ENCODE results near the gene MPP2. TPM values are rescaled to one million over a fixed set of nuclear protein-coding genes. Genes with fewer than 3 reads are reported as not detected.

MPP2 gene, protein sequence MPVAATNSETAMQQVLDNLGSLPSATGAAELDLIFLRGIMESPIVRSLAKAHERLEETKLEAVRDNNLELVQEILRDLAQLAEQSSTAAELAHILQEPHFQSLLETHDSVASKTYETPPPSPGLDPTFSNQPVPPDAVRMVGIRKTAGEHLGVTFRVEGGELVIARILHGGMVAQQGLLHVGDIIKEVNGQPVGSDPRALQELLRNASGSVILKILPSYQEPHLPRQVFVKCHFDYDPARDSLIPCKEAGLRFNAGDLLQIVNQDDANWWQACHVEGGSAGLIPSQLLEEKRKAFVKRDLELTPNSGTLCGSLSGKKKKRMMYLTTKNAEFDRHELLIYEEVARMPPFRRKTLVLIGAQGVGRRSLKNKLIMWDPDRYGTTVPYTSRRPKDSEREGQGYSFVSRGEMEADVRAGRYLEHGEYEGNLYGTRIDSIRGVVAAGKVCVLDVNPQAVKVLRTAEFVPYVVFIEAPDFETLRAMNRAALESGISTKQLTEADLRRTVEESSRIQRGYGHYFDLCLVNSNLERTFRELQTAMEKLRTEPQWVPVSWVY
- 1 to 10 TPM; 1.1 to 2.8 TPM for total RNA-seq

DNA sequence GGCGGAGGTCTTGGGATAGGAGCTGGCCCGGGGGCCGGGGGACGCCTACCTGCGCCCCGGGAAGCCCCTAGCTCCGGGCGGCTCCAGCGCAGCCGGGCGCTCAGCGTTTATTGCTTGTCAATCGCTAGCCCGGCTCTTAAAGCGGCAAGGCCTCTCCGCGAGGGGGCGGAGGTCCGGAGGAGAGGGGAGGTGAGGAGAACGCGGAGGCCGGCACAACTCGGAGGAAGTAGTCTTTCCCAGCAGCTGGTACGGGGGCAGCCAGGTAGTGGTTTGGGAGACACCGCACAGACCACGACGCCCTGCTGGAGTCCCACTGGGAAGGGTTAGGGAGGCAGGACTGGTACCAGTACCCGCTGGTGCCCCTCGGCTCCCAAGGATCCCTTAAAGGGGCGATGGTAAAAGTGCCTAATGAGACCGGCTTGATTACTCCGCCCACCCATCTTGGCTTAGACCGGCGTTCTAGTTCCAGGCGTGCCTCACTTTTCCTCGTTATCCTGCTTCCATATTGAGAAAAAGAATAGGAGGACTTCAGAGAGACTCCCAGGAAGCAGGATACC is at the start of gene MPP2:
Gene MPP2, minus strand, starts transcription at position 112 of the 557 bp plus-strand sequence. CDS start 3,076 bp downstream, outside the sequence.
- no peaks in the 10 kb centered on the region for H3K9me3 ChIP-seq
- H3K9ac ChIP-seq (ENCODE audit: low read depth in 2 of 2, low read length in 2 of 2): peak within 1 kb of the TSS; percentile 32 to 76
- intact Hi-C loops (cut with DNase I): no loop called here
- H3K36me3 ChIP-seq: no peaks in the 10 kb centered on the region
- peak within 1 kb of the TSS; percentile 43 for H3K4me3 ChIP-seq
- TF ChIP-seq, protein P1, sequence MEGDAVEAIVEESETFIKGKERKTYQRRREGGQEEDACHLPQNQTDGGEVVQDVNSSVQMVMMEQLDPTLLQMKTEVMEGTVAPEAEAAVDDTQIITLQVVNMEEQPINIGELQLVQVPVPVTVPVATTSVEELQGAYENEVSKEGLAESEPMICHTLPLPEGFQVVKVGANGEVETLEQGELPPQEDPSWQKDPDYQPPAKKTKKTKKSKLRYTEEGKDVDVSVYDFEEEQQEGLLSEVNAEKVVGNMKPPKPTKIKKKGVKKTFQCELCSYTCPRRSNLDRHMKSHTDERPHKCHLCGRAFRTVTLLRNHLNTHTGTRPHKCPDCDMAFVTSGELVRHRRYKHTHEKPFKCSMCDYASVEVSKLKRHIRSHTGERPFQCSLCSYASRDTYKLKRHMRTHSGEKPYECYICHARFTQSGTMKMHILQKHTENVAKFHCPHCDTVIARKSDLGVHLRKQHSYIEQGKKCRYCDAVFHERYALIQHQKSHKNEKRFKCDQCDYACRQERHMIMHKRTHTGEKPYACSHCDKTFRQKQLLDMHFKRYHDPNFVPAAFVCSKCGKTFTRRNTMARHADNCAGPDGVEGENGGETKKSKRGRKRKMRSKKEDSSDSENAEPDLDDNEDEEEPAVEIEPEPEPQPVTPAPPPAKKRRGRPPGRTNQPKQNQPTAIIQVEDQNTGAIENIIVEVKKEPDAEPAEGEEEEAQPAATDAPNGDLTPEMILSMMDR (IDR thresholded peaks at IDR 0.05): no peak
- H3K4me1 ChIP-seq: peaks cover 11% of the 10 kb centered on the region
- H3K27me3 ChIP-seq: peaks cover 44% of the 10 kb centered on the region
- peak; percentile 67 for DNase-seq
- H3K27ac ChIP-seq: peak within 1 kb of the TSS; percentile 57

DNA sequence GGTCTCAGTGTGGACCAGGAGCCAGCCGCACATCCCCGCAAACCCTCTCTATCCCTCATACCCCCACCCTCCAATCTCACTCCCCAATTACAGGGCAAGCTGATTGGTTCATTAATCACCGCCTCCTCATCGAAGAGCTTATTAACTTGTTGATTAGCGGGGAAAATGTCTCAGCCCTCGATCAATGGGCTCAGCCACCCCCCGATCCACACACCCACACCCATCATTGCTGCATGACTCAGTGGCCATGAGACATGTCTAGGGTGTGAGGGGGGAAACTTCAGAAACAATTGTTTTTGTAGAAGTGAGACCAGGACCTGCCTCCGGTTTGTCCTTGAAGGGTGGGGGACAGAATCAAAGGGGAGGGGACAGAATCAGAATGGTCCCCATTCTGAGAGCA is 48.9 kb upstream of the MPP2 start:
- H3K27me3 ChIP-seq: peaks cover 27% of the 10 kb centered on the region
- intact Hi-C loops (cut with DNase I): no loop called here
- H3K9me3 ChIP-seq: no peaks in the 10 kb centered on the region

DNA sequence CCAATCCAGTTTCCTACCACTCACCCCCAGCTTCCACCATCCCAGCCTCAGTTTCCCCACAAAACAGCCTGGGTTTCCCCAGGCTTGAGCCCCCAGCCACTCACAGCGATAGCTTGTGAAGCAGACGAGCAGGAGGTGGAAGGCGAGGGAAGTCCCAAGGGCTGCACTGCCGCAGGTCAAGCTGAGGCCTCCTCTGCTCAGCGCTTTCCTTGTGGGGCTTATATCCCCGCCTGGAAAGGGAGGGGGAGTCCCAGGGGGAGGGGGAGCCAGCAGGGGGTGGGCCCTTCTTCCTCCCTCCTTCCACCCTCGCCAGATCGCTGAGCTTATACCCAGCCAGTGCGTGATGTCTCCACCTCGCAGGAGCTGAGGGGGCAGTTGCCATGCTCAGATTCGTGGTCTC is 46.4 kb upstream of the MPP2 start, which contains the start of gene PYY:
Gene PYY, minus strand, starts transcription at position 195 of the 400 bp plus-strand sequence. CDS start 457 bp downstream, outside the sequence.
- H3K27me3 ChIP-seq: peaks cover 32% of the 10 kb centered on the region
- H3K4me3 ChIP-seq: no peak within 1 kb of the TSS
- no peak within 1 kb of the TSS for H3K27ac ChIP-seq
- H3K9ac ChIP-seq (ENCODE audit: low read depth in 2 of 2, low read length in 2 of 2): no peak within 1 kb of the TSS
- no peaks in the 10 kb centered on the region for H3K36me3 ChIP-seq
- DNase-seq: no peak
- H3K4me1 ChIP-seq: peaks cover 3% of the 10 kb centered on the region
- H3K9me3 ChIP-seq: no peaks in the 10 kb centered on the region
- TF ChIP-seq, protein P1 (IDR thresholded peaks at IDR 0.05): no peak
- intact Hi-C loops (cut with DNase I): loop anchor here (5.0 kb wide), 1 partner anchor 34 kb away; no protein-coding TSS in a partner anchor

More for the DNA sequence above, 48.9 kb upstream of the MPP2 start:
- DNase-seq: no peak
- Histone ChIP-seq H3K36me3 (no peaks in the 10 kb centered on the region), H3K9ac (ENCODE audit: low read depth in 2 of 2, low read length in 2 of 2) (no peak overlapping the region), H3K4me3 (no peak overlapping the region), H3K27ac (no peak overlapping the region), H3K4me1 (peaks cover 3% of the 10 kb centered on the region)
- TF ChIP-seq, protein P1 (IDR thresholded peaks at IDR 0.05): no peak

DNA sequence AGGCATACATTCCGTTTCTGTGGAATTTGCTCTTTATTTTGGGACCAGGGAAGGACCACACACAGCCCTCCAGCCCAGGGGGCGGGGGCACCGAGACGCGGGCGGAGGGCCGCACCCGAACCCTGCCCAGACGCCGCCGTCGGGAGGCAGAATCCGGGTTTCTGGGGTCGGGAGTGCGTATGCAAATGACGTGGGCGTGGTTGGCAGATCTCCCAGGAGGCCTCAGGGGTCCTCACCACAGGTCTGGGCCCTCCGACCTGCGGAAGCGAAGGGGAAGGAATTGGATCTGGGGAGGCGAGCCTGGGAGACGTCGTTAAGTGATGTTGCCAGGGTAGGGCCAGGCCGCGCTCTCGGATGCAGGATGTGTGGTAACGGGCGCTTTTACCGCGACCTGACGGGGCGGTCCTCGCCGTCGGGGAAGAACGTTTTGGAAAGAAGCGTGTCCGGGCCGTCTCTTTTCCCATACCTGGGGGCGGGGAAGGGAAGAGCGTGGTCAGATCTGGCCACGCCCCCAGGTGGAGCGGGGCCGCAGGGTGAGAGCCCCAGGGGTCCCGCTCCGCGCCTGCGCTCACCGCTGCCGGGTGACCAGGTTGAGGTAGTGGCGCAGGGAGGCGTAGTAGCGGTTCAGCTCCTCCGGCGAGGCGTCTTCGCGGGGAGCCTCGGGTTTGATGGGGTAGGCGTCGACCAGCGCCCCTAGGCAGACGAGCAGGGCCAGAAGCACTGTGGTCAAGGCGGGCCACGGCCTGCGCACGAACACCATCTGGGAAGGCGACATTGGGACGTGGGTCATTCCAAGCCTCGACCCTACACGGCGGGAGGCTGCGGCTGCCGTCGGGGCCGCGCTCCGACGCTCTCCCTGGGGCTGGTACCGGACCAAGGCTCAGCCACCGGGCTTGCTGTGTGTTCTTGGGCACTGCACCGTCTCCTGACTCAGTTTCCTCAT is 45.7 kb upstream of the MPP2 start:
- Histone ChIP-seq H3K36me3 (no peaks in the 10 kb centered on the region), H3K27me3 (peaks cover 32% of the 10 kb centered on the region), H3K27ac (no peak overlapping the region), H3K4me3 (no peak overlapping the region), H3K9me3 (no peaks in the 10 kb centered on the region), H3K4me1 (peaks cover 3% of the 10 kb centered on the region), H3K9ac (ENCODE audit: low read depth in 2 of 2, low read length in 2 of 2) (no peak overlapping the region)
- no peak for DNase-seq
- intact Hi-C loops (cut with DNase I): loop anchor here (5.0 kb wide), 1 partner anchor 34 kb away; no protein-coding TSS in a partner anchor
- TF ChIP-seq, protein P1 (IDR thresholded peaks at IDR 0.05): no peak

All from colonic mucosa (tissue), 4 donors.